HL-60 (cell line): Measurements from ENCODE around the gene UFSP1.

Source experiments
- DNase-seq, 2 experiments: peaks; one replicate each; pipeline ENCODE4 v3.0.0-alpha.2; 2010 to 2020; ENCODE audit warnings: low read depth in 1 of 2, low spot score in 1 of 2
- H3K27ac ChIP-seq: fragments of 250-450 bp; sonication (Bioruptor Pico); replicated peaks from 2 replicates; pipeline ENCODE4 v1.5.1; 2020; ENCODE audit warnings: mild to moderate bottlenecking, moderate library complexity
- H3K27me3 ChIP-seq: fragments of 250-450 bp; sonication (Bioruptor Pico); 2 replicates; pipeline ENCODE4 v1.5.1; 2021; ENCODE audit warnings: mild to moderate bottlenecking, moderate library complexity; ENCODE audit not compliant: insufficient read depth, poor library complexity, severe bottlenecking
- H3K4me3 ChIP-seq: replicated peaks from 2 replicates; pipeline ENCODE4 v1.5.1; 2011; ENCODE audit warnings: mild to moderate bottlenecking, control low read depth, low read length; ENCODE audit not compliant: insufficient read depth
- CTCF ChIP-seq: IDR thresholded peaks from one replicate; pipeline ENCODE4 v1.5.1; 2011; ENCODE audit warnings: low read length, control low read depth, inconsistent platforms; ENCODE audit not compliant: insufficient read depth
- GABPA ChIP-seq: IDR thresholded peaks from 2 replicates; pipeline ENCODE4 v1.6.1; 2012; ENCODE audit warnings: low read depth
- POLR2AphosphoS5 ChIP-seq: IDR thresholded peaks from 2 replicates; pipeline ENCODE4 v1.6.1; 2012; ENCODE audit warnings: low read depth
- REST ChIP-seq: IDR thresholded peaks from 2 replicates; pipeline ENCODE4 v1.6.1; 2012; ENCODE audit warnings: low read depth; ENCODE audit not compliant: insufficient replicate concordance
- SPI1 ChIP-seq: IDR thresholded peaks from 2 replicates; pipeline ENCODE4 v1.6.1; 2012; ENCODE audit warnings: low read depth, mild to moderate bottlenecking, borderline replicate concordance

Gene UFSP1

GRCh38 chr7:100880645-100881044 lies 8.9 kb downstream of the UFSP1 start:
- no peak for TF ChIP-seq CTCF
- no peak for TF ChIP-seq REST
- TF ChIP-seq POLR2AphosphoS5, result no peak
- no peak for TF ChIP-seq GABPA
- Histone ChIP-seq H3K27ac (no peak overlapping the region), H3K4me3 (no peak overlapping the region), H3K27me3 (no peaks in the 10 kb centered on the region)
- DNase-seq, result no peak

DNA sequence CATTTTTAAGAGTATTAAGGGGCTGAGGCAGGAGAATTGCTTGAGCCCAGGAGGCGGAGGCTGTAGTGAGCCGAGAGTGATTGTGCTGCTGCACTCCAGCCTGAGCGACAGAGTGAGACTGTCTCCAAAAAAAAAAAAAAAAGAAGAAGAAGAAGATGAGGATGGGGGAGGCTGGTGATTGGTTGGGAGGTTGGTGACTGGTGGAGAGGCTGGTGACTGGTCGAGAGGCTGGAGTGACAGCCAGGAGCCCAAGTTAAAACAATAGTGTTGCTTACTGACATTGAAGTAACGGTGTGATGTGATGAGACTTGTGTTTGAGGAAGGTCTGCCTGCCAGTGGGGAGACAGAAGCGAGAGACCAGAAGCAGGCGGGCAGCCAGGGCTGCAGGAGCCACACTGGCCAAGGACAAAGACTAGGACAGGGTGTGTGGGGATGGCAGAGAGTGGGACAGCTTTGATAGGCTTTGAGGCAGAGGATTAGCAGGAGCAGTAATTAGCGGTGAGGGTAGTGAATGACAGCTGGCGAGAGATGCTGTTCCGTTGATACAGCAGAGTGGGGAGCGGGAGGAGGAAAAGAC lies 9.7 kb downstream of the UFSP1 start:
- H3K4me3 ChIP-seq, result no peak overlapping the region
- TF ChIP-seq POLR2AphosphoS5 (no peak), REST (no peak), SPI1 (no peak), GABPA (no peak), CTCF (no peak)
- no peaks in the 10 kb centered on the region for H3K27me3 ChIP-seq
- no peak overlapping the region for H3K27ac ChIP-seq
- DNase-seq, result no peak

GRCh38 chr7:100878685-100879084 lies 10.8 kb downstream of the UFSP1 start:
- DNase-seq, result no peak

More at GRCh38 chr7:100878685-100879084, 10.8 kb downstream of the UFSP1 start:
- TF ChIP-seq SPI1 (no peak), REST (no peak), POLR2AphosphoS5 (no peak), CTCF (no peak), GABPA (no peak)
- no peak overlapping the region for H3K27ac ChIP-seq
- no peaks in the 10 kb centered on the region for H3K27me3 ChIP-seq
- no peak overlapping the region for H3K4me3 ChIP-seq
